MM.1S (cell line): Measurements from ENCODE around the gene SRGAP3.

Experiments used
- DNase-seq: peaks from one replicate; pipeline ENCODE4 v3.0.0-alpha.2; 2015
- H2AFZ ChIP-seq: fragments of 300-600 bp; sonication (generic); 2 replicates; pipeline ENCODE4 v1.6.0; 2016; ENCODE audit warnings: antibody characterized with exemption, low read length
- H3F3A ChIP-seq: fragments of 300-600 bp; sonication (generic); 2 replicates; pipeline ENCODE4 v1.6.1; 2016; ENCODE audit warnings: mild to moderate bottlenecking, antibody characterized with exemption, low read length, moderate library complexity, mixed read lengths; ENCODE audit not compliant: insufficient read depth
- H3K27ac ChIP-seq: fragments of 300-600 bp; sonication (generic); 2 replicates; pipeline ENCODE4 v1.5.1; 2016; ENCODE audit warnings: mild to moderate bottlenecking, low read length
- H3K27me3 ChIP-seq: fragments of 300-600 bp; sonication (generic); replicated peaks from 2 replicates; pipeline ENCODE4 v1.6.0; 2016; ENCODE audit warnings: low read length; ENCODE audit not compliant: insufficient read depth
- H3K36me3 ChIP-seq: fragments of 300-600 bp; sonication (generic); replicated peaks from 2 replicates; pipeline ENCODE4 v1.6.1; 2016; ENCODE audit warnings: mild to moderate bottlenecking, low read length, mixed read lengths; ENCODE audit not compliant: insufficient read depth
- H3K4me1 ChIP-seq: fragments of 300-600 bp; sonication (generic); 2 replicates; pipeline ENCODE4 v1.6.1; 2016; ENCODE audit warnings: low read length, mixed read lengths
- H3K4me2 ChIP-seq: fragments of 300-600 bp; sonication (generic); 2 replicates; pipeline ENCODE4 v1.6.0; 2016; ENCODE audit warnings: low read depth, low read length
- H3K4me3 ChIP-seq: fragments of 300-600 bp; sonication (generic); 2 replicates; pipeline ENCODE4 v1.5.1; 2016; ENCODE audit warnings: low read length, mixed read lengths
- H3K79me2 ChIP-seq: fragments of 300-600 bp; sonication (generic); 2 replicates; pipeline ENCODE4 v1.6.1; 2016; ENCODE audit warnings: mixed run types, low read length, mixed read lengths
- H3K9ac ChIP-seq: fragments of 300-600 bp; sonication (generic); 2 replicates; pipeline ENCODE4 v1.6.1; 2016; ENCODE audit warnings: low read length, mixed read lengths
- H3K9me2 ChIP-seq: fragments of 300-600 bp; sonication (generic); replicated peaks from 2 replicates; pipeline ENCODE4 v1.6.1; 2016; ENCODE audit warnings: mild to moderate bottlenecking, low read length, mixed read lengths; ENCODE audit not compliant: insufficient read depth
- H3K9me3 ChIP-seq: fragments of 300-600 bp; sonication (generic); replicated peaks from 2 replicates; pipeline ENCODE4 v1.6.1; 2016; ENCODE audit warnings: mild to moderate bottlenecking, low read length, mixed read lengths; ENCODE audit not compliant: insufficient read depth
- H4K20me1 ChIP-seq: fragments of 300-600 bp; sonication (generic); 2 replicates; pipeline ENCODE4 v1.6.1; 2016; ENCODE audit warnings: mild to moderate bottlenecking, low read length, moderate library complexity, mixed read lengths; ENCODE audit not compliant: insufficient read depth
- EZH2 ChIP-seq: fragments of 300-600 bp; sonication (generic); optimal IDR thresholded peaks from 2 replicates; pipeline ENCODE3; 2017; ENCODE audit warnings: low read depth, mild to moderate bottlenecking, antibody characterized with exemption, low read length, mixed read lengths
- EZH2phosphoT487 ChIP-seq: fragments of 300-600 bp; sonication (generic); IDR thresholded peaks from 2 replicates; pipeline ENCODE4 v1.6.1; 2018; ENCODE audit warnings: antibody characterized with exemption, low read length
- TF ChIP-seq, protein P1 (sequence below): fragments of 300-600 bp; sonication (generic); IDR thresholded peaks from 2 replicates; pipeline ENCODE4 v1.5.1; 2016; ENCODE audit warnings: antibody characterized with exemption, low read length, mixed read lengths

The SRGAP3 gene

DNA sequence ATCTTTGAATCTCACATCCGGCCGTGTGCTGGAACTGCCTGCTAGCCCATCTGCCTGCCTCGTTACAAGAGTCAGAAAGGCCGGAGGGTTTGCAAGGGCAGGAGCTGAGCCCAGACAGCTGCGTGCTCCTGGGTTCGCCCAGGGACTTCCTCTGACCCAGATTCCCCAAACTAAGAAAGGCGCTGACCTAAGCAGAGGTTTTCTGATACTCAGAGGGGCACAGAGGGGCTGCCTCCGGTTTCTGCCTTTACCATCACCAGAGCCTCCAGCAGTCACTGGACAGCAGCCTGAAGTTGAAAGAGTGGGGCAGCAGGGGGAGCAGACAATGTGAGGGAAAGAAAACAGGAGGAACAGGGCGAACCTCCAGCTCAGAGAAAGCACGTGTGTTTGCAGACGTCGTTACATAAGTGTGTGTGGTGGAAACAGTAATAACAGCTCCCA is 252.7 kb downstream of the SRGAP3 start:
- no peak overlapping the region for H3K27ac ChIP-seq

DNA sequence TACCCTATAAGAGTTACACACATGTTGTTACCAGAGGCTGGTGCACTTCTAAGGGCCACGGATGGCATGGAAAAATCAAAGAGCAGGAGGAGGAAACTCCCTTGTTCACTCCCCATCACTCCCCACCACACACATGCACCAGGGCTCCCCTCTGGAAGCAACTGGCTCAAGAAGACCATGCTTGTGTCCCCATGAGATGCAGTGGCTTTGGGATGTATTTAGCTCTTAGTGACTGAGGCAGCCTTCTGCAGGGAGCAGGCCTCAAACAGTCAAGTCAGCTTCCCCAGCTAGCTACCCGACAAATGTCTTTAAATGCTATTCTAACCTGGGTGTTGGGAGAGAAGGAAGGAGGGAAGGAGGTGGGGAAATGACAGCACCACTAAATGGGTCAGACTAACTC is 253.2 kb downstream of the SRGAP3 start:
- Histone ChIP-seq H4K20me1 (no peaks in the 10 kb centered on the region), H3K4me1 (no peaks in the 10 kb centered on the region), H3K9me3 (no peaks in the 10 kb centered on the region), H3K4me2 (no peak overlapping the region), H2AFZ (no peak overlapping the region), H3K79me2 (no peaks in the 10 kb centered on the region), H3K9ac (no peak overlapping the region), H3K27me3 (no peaks in the 10 kb centered on the region), H3K27ac (no peak overlapping the region), H3K9me2 (no peaks in the 10 kb centered on the region), H3K36me3 (no peaks in the 10 kb centered on the region), H3F3A (no peaks in the 10 kb centered on the region), H3K4me3 (no peak overlapping the region)
- DNase-seq = no peak
- no peak for TF ChIP-seq EZH2
- no peak for TF ChIP-seq EZH2phosphoT487
- TF ChIP-seq, protein P1, sequence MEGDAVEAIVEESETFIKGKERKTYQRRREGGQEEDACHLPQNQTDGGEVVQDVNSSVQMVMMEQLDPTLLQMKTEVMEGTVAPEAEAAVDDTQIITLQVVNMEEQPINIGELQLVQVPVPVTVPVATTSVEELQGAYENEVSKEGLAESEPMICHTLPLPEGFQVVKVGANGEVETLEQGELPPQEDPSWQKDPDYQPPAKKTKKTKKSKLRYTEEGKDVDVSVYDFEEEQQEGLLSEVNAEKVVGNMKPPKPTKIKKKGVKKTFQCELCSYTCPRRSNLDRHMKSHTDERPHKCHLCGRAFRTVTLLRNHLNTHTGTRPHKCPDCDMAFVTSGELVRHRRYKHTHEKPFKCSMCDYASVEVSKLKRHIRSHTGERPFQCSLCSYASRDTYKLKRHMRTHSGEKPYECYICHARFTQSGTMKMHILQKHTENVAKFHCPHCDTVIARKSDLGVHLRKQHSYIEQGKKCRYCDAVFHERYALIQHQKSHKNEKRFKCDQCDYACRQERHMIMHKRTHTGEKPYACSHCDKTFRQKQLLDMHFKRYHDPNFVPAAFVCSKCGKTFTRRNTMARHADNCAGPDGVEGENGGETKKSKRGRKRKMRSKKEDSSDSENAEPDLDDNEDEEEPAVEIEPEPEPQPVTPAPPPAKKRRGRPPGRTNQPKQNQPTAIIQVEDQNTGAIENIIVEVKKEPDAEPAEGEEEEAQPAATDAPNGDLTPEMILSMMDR = no peak

More for the DNA sequence above, 252.7 kb downstream of the SRGAP3 start:
- no peaks in the 10 kb centered on the region for H4K20me1 ChIP-seq
- no peaks in the 10 kb centered on the region for H3K9me2 ChIP-seq
- H3K4me3 ChIP-seq = no peak overlapping the region
- no peaks in the 10 kb centered on the region for H3K4me1 ChIP-seq
- no peaks in the 10 kb centered on the region for H3K36me3 ChIP-seq
- H3K9ac ChIP-seq = no peak overlapping the region
- no peak overlapping the region for H2AFZ ChIP-seq
- no peak for DNase-seq
- no peaks in the 10 kb centered on the region for H3K9me3 ChIP-seq
- no peak overlapping the region for H3K4me2 ChIP-seq
- no peaks in the 10 kb centered on the region for H3F3A ChIP-seq
- TF ChIP-seq, protein P1 = no peak
- no peaks in the 10 kb centered on the region for H3K27me3 ChIP-seq
- no peaks in the 10 kb centered on the region for H3K79me2 ChIP-seq

DNA sequence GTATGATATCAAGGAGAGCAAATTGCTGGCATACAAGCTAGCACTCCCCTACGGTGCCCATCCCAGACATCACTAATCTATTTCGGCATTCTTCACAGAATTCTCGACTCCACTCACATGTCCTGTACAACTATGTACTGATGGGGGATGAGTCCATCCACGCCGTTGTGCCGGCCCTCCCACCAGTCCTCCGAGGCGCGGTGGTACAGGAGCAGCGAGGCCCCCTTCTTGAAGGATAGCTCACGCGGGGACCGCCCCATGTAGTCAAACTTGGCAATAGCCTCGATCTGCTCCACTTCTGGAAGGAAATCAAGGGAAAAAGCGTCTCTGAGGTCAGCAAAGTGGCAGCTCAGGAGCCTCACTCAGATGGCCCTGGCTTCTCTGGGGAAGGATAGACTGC is 255.2 kb downstream of the SRGAP3 start:
- TF ChIP-seq EZH2phosphoT487 (no peak), EZH2 (no peak)
- TF ChIP-seq, protein P1 = no peak
- Histone ChIP-seq H3K27ac (no peak overlapping the region), H3K4me3 (no peak overlapping the region), H3K27me3 (no peaks in the 10 kb centered on the region), H3K4me2 (no peak overlapping the region), H2AFZ (no peak overlapping the region), H3K4me1 (no peaks in the 10 kb centered on the region), H3K9me2 (no peaks in the 10 kb centered on the region), H3K79me2 (no peaks in the 10 kb centered on the region), H3K9ac (no peak overlapping the region), H4K20me1 (no peaks in the 10 kb centered on the region), H3K36me3 (no peaks in the 10 kb centered on the region), H3K9me3 (no peaks in the 10 kb centered on the region), H3F3A (no peaks in the 10 kb centered on the region)
- no peak for DNase-seq

DNA sequence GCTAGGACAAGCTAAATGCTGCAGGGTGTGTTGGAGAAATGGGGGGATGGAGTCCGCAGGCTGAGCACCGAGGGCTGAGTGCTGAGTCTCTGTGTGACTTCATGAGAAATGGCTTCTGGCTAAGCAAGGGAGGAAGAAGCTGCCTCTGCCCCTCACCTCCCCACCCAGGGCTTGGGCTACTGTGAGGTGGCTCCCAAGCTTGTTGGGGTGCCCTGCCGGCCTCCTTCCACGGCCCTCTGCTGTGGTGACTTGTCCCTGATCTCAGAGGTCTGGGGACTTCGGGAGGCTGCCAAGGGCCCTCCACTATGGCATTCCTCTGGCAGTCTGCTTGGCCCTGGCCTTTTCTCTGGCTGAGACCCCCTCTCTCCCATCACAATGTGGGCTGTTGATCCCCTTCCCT is 256.1 kb downstream of the SRGAP3 start:
- H3K4me2 ChIP-seq = no peak overlapping the region
- H3K9me2 ChIP-seq = no peaks in the 10 kb centered on the region
- no peaks in the 10 kb centered on the region for H3F3A ChIP-seq
- H4K20me1 ChIP-seq = no peaks in the 10 kb centered on the region
- H3K4me3 ChIP-seq = no peak overlapping the region
- no peaks in the 10 kb centered on the region for H3K4me1 ChIP-seq
- DNase-seq = no peak
- TF ChIP-seq EZH2 = no peak
- no peak for TF ChIP-seq EZH2phosphoT487
- TF ChIP-seq, protein P1 = no peak
- no peak overlapping the region for H3K27ac ChIP-seq
- no peaks in the 10 kb centered on the region for H3K36me3 ChIP-seq
- H3K79me2 ChIP-seq = no peaks in the 10 kb centered on the region
- H3K9ac ChIP-seq = no peak overlapping the region
- H3K27me3 ChIP-seq = no peaks in the 10 kb centered on the region
- no peaks in the 10 kb centered on the region for H3K9me3 ChIP-seq
- no peak overlapping the region for H2AFZ ChIP-seq
